ENCODE results near the gene SGPL1. TPM values are rescaled to one million over a fixed set of nuclear protein-coding genes. Genes with fewer than 3 reads are reported as not detected.
"Not testable (repeated sequence)": the region's sequence is repeated elsewhere in the genome, so short reads cannot be mapped to it uniquely, and the experiment has no call there.

SGPL1 gene
- 24.8 TPM for polyA plus RNA-seq (2013, experiment 1 of 2)
- polyA plus RNA-seq (2013, experiment 2 of 2): 25.7 TPM

- WGBS: 3% methylated on average over 58 of the region's 58 CpGs
- Histone ChIP-seq H3K4me3 (ENCODE audit: low read length) (peak within 1 kb of the TSS; percentile 94), H3K27me3 (ENCODE audit: insufficient read depth, low read length) (no peaks in the 10 kb centered on the region), H3K27ac (ENCODE audit: low read depth, low read length) (peak within 1 kb of the TSS; percentile 90), H3K36me3 (ENCODE audit: insufficient read depth, low read length) (peaks cover 33% of the 10 kb centered on the region), H3K9ac (ENCODE audit: low read depth, low read length) (peak within 1 kb of the TSS; percentile 87), H3K4me1 (ENCODE audit: insufficient read depth, low read length) (no peaks in the 10 kb centered on the region), H3K9me3 (ENCODE audit: insufficient read depth, low read depth, low read length) (no peaks in the 10 kb centered on the region)
Observed at GRCh38 chr10:70815504-70816219, at the start of gene SGPL1. SGPL1 (plus strand) TSS chr10:70815948; CDS start chr10:70816854, 906 bp downstream.

- H3K27ac ChIP-seq (ENCODE audit: low read depth, low read length); H3K4me3 ChIP-seq (ENCODE audit: low read length); H3K27me3 ChIP-seq (ENCODE audit: insufficient read depth, low read length); H3K9ac ChIP-seq (ENCODE audit: low read depth, low read length); H3K4me1 ChIP-seq (ENCODE audit: insufficient read depth, low read length); H3K36me3 ChIP-seq (ENCODE audit: insufficient read depth, low read length): not testable (repeated sequence)
- WGBS: 92% methylated on average over 6 of the region's 6 CpGs
- H3K9me3 ChIP-seq (ENCODE audit: insufficient read depth, low read depth, low read length): peaks cover 17% of the 10 kb centered on the region
Observed at GRCh38 chr10:70768026-70768685, 47.6 kb upstream of the SGPL1 start.

DNA sequence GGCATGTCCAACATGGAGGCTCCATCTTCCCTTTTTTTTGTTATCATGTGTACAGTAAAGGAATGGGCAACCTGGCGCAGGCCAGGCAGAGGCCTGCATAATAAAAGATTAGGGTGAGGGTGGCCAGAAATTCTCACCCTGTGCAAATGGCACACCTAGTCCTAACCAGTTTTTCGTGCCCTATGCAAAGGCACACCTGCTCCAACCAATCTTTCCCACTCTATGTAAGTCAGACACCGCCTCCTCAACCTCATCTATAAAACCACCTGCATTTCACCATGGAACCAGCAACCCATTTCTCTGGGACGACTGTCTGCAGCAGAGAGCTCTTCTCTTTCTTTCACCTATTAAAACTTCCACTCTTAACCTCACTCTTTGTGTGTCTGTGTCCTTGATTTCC is 46.6 kb upstream of the SGPL1 start:
- Histone ChIP-seq H3K36me3 (ENCODE audit: insufficient read depth, low read length) (no peaks in the 10 kb centered on the region), H3K27ac (ENCODE audit: low read depth, low read length) (no peak overlapping the region), H3K9me3 (ENCODE audit: insufficient read depth, low read depth, low read length) (peaks cover 17% of the 10 kb centered on the region), H3K9ac (ENCODE audit: low read depth, low read length) (no peak overlapping the region), H3K4me3 (ENCODE audit: low read length) (no peak overlapping the region), H3K27me3 (ENCODE audit: insufficient read depth, low read length) (no peaks in the 10 kb centered on the region), H3K4me1 (ENCODE audit: insufficient read depth, low read length) (no peaks in the 10 kb centered on the region)
- WGBS: 89% methylated on average over 4 of the region's 4 CpGs

GRCh38 chr10:70770001-70770400 is 45.7 kb upstream of the SGPL1 start:
- Histone ChIP-seq H3K27me3 (ENCODE audit: insufficient read depth, low read length) (no peaks in the 10 kb centered on the region), H3K4me3 (ENCODE audit: low read length) (no peak overlapping the region), H3K4me1 (ENCODE audit: insufficient read depth, low read length) (no peaks in the 10 kb centered on the region), H3K9me3 (ENCODE audit: insufficient read depth, low read depth, low read length) (peaks cover 17% of the 10 kb centered on the region), H3K36me3 (ENCODE audit: insufficient read depth, low read length) (no peaks in the 10 kb centered on the region), H3K9ac (ENCODE audit: low read depth, low read length) (no peak overlapping the region), H3K27ac (ENCODE audit: low read depth, low read length) (no peak overlapping the region)
- WGBS: 92% methylated on average over 2 of the region's 2 CpGs

GRCh38 chr10:70770516-70770915 is 45.2 kb upstream of the SGPL1 start:
- H3K9me3 ChIP-seq (ENCODE audit: insufficient read depth, low read depth, low read length): peaks cover 12% of the 10 kb centered on the region
- not testable (repeated sequence) for H3K27me3 ChIP-seq (ENCODE audit: insufficient read depth, low read length); H3K4me3 ChIP-seq (ENCODE audit: low read length); H3K27ac ChIP-seq (ENCODE audit: low read depth, low read length); H3K4me1 ChIP-seq (ENCODE audit: insufficient read depth, low read length); H3K9ac ChIP-seq (ENCODE audit: low read depth, low read length); H3K36me3 ChIP-seq (ENCODE audit: insufficient read depth, low read length)
- 99% methylated on average over 7 of the region's 7 CpGs for WGBS

GRCh38 chr10:70771311-70772194 is 44.2 kb upstream of the SGPL1 start:
- no peaks in the 10 kb centered on the region for H3K27me3 ChIP-seq (ENCODE audit: insufficient read depth, low read length)
- no peak overlapping the region for H3K27ac ChIP-seq (ENCODE audit: low read depth, low read length)
- H3K4me1 ChIP-seq (ENCODE audit: insufficient read depth, low read length): no peaks in the 10 kb centered on the region
- H3K9me3 ChIP-seq (ENCODE audit: insufficient read depth, low read depth, low read length): peaks cover 2% of the 10 kb centered on the region; the same call in 1 of the 2 replicates
- 91% methylated on average over 8 of the region's 8 CpGs for WGBS
- no peak overlapping the region for H3K4me3 ChIP-seq (ENCODE audit: low read length)
- H3K9ac ChIP-seq (ENCODE audit: low read depth, low read length): no peak overlapping the region
- H3K36me3 ChIP-seq (ENCODE audit: insufficient read depth, low read length): no peaks in the 10 kb centered on the region

GRCh38 chr10:70772627-70773026 is 43.1 kb upstream of the SGPL1 start:
- Histone ChIP-seq H3K9ac (ENCODE audit: low read depth, low read length) (no peak overlapping the region), H3K4me1 (ENCODE audit: insufficient read depth, low read length) (no peaks in the 10 kb centered on the region), H3K27me3 (ENCODE audit: insufficient read depth, low read length) (no peaks in the 10 kb centered on the region), H3K9me3 (ENCODE audit: insufficient read depth, low read depth, low read length) (no peaks in the 10 kb centered on the region), H3K27ac (ENCODE audit: low read depth, low read length) (no peak overlapping the region), H3K4me3 (ENCODE audit: low read length) (no peak overlapping the region), H3K36me3 (ENCODE audit: insufficient read depth, low read length) (no peaks in the 10 kb centered on the region)
- WGBS: 92% methylated on average over 4 of the region's 4 CpGs

DNA sequence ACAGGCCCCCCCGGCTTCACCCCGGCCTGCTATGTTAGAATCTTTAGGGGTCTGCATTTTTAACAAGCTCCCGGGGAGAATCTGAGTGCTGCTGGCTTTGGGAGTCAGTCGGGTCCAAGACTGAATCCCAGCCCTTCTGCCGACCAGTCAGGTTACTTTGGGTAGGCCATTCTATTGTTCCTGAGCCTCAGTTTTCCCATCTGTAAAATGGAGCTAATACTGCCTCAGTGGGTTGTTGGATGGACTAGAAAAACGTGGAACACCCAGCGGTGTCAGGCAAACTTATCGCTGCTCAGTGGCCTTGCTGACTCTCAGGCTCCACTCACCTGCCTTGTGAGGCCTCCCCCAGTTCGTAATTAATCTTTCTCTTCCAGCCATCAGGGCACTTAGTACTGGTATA is 42.3 kb upstream of the SGPL1 start:
- Histone ChIP-seq H3K9ac (ENCODE audit: low read depth, low read length) (no peak overlapping the region), H3K36me3 (ENCODE audit: insufficient read depth, low read length) (no peaks in the 10 kb centered on the region), H3K27me3 (ENCODE audit: insufficient read depth, low read length) (no peaks in the 10 kb centered on the region), H3K9me3 (ENCODE audit: insufficient read depth, low read depth, low read length) (no peaks in the 10 kb centered on the region), H3K4me3 (ENCODE audit: low read length) (no peak overlapping the region), H3K27ac (ENCODE audit: low read depth, low read length) (no peak overlapping the region), H3K4me1 (ENCODE audit: insufficient read depth, low read length) (no peaks in the 10 kb centered on the region)
- 80% methylated on average over 9 of the region's 9 CpGs for WGBS

DNA sequence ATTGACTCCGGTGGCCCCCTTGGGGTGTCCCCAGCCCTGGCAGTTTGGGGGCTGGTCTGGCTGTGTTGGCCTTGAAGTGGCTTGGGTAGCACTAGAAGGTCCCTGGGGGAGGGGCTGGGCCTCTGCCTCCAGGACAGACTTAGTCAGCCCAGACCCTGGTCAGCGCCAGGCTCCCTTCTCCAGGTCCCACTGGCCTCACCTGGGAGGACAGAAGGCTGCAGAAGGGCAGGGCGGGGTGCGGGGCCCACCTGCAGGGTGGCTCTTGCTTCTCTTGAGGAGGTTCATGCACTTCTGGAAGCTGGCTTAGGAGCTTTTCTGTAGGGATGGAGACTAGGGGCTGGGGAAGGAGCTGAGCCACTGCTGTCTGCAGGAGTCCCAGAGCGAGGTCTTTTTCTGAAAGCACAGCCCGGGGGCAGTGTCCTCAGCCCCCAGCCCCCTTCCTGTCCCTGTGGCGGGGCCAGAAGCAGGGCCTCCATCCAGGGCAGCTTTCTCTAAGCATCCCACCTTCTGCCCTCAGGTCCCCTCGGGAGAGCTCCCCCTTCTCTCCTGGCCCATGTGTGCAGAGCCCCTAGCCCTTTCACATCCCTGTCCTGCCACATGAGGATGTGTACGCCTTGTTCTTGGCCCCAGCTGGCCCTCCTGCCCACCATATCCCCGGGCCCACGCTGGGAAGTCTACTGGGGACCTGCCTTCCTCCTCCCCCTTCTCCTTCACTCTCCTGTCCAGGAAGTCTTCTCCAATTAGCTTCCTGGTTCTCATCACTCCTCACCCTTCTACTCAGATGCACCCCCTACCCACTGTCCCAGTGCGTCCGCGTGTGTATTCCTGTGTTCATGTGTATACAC is 41.6 kb upstream of the SGPL1 start:
- 87% methylated on average over 14 of the region's 14 CpGs for WGBS
- Histone ChIP-seq H3K36me3 (ENCODE audit: insufficient read depth, low read length) (no peaks in the 10 kb centered on the region), H3K9me3 (ENCODE audit: insufficient read depth, low read depth, low read length) (no peaks in the 10 kb centered on the region), H3K27me3 (ENCODE audit: insufficient read depth, low read length) (no peaks in the 10 kb centered on the region), H3K4me1 (ENCODE audit: insufficient read depth, low read length) (no peaks in the 10 kb centered on the region), H3K27ac (ENCODE audit: low read depth, low read length) (no peak overlapping the region), H3K4me3 (ENCODE audit: low read length) (no peak overlapping the region), H3K9ac (ENCODE audit: low read depth, low read length) (no peak overlapping the region)

DNA sequence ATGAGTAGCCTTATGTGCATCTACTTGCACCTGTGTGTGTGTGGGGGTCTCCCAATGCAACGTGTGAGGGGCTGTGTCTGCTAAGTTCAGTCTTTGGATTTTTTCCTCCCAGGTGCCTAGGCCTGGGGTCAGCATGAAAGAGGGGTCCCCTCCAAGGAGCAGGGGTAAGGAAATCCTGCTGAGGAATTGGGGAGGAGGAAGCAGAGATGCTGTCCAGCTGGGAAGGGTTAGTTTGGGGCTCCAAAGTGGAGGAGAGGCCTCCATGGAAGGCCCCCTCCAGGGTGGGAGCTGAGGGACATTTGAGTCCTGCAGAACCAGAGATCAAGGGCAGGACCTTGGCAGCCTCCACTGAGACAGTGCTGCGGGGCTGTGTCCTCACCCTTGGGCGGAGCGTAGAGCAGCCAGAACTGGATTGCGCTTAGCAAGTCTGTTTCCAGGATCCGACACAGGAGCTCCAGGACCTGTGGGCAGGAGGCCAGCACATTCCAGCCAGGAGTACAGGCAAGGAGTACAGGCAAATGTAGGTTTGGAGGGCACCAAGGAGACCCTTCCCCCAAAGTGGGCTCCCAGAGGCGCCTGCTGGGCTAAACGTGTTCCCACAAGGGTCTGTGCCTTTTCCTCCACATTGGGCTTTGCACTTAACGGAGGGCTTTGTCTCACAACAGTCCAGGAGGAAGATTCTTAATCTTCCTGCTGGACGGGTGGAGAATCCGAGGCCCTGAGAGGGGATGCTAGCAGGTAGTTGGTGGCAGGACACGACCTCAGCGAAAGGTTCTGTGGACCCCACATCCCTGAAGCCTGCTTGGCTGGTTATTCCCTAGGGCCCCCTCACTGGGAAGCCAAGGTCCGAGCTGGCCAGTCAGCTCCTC is 40.7 kb upstream of the SGPL1 start:
- Histone ChIP-seq H3K9me3 (ENCODE audit: insufficient read depth, low read depth, low read length) (no peaks in the 10 kb centered on the region), H3K27me3 (ENCODE audit: insufficient read depth, low read length) (no peaks in the 10 kb centered on the region), H3K36me3 (ENCODE audit: insufficient read depth, low read length) (no peaks in the 10 kb centered on the region), H3K4me1 (ENCODE audit: insufficient read depth, low read length) (no peaks in the 10 kb centered on the region), H3K9ac (ENCODE audit: low read depth, low read length) (no peak overlapping the region), H3K27ac (ENCODE audit: low read depth, low read length) (no peak overlapping the region), H3K4me3 (ENCODE audit: low read length) (no peak overlapping the region)
- WGBS: 88% methylated on average over 14 of the region's 14 CpGs

Measured in HUES64 (cell line).